Activated CD8-positive, alpha-beta T cell treated with anti-CD3 and anti-CD28 coated beads, Interleukin-2, amount 10 ng/mL, durations not matched to agents 7 days and 5 days (primary cell): ENCODE measurements around the gene VPS37C. TPM values are rescaled to one million over a fixed set of nuclear protein-coding genes. Genes with fewer than 3 reads are reported as not detected.
A peak's percentile ranks its signal among the peaks of the same experiment; 100 is the strongest.
"Not testable (repeated sequence)": the region's sequence is repeated elsewhere in the genome, so short reads cannot be mapped to it uniquely, and the experiment has no call there.

Experiments used
- ATAC-seq: fragments of 150-1000 bp; cut with Tn5 transposase; one replicate; pipeline ENCODE4 v1.10.0; 2021; ENCODE audit warnings: moderate library complexity
- CTCF ChIA-PET: fragments of 350-600 bp; sonication (Branson Sonifier 250); formaldehyde crosslinking; loops from one replicate; lab custom pipeline; 2021; ENCODE audit warnings: antibody characterized with exemption; lab: Charles Lee
- POLR2A ChIA-PET: fragments of 350-600 bp; sonication (Branson Sonifier 250); formaldehyde crosslinking; loops from one replicate; lab custom pipeline; 2021; ENCODE audit warnings: antibody characterized with exemption; lab: Charles Lee
- DNase-seq: peaks from one replicate; pipeline ENCODE4 v3.0.0-alpha.2; 2020
- H3K27ac Mint-ChIP-seq: one replicate; pipeline ENCODE4 v1.8.0; 2021; ENCODE audit warnings: mild to moderate bottlenecking, mixed read lengths
- H3K27me3 Mint-ChIP-seq: one replicate; pipeline ENCODE4 v1.8.0; 2021; ENCODE audit warnings: low read depth, mixed read lengths
- H3K36me3 Mint-ChIP-seq: one replicate; pipeline ENCODE4 v1.8.0; 2021; ENCODE audit warnings: low read depth, mixed read lengths
- H3K4me1 Mint-ChIP-seq: one replicate; pipeline ENCODE4 v1.8.0; 2021; ENCODE audit warnings: low read depth, mixed read lengths
- H3K4me3 Mint-ChIP-seq: one replicate; pipeline ENCODE4 v1.8.0; 2021; ENCODE audit warnings: mild to moderate bottlenecking, mixed read lengths
- H3K9me3 Mint-ChIP-seq: one replicate; pipeline ENCODE4 v1.8.0; 2022; ENCODE audit warnings: mixed read lengths; ENCODE audit not compliant: insufficient read depth
- total RNA-seq, 2 experiments: library from RNA; stranded (reverse); gene quantifications; one replicate each; pipeline ENCODE4 v1.2.3, GENCODE V29; 2021

VPS37C gene
- 1 to 10 TPM; 3.4 to 3.8 TPM for total RNA-seq

- ATAC-seq (peak; percentile 88), DNase-seq (peak; percentile 91)
- Mint-ChIP-seq H3K9me3 (no peaks in the 10 kb centered on the region), H3K36me3 (no peaks in the 10 kb centered on the region), H3K27me3 (no peaks in the 10 kb centered on the region), H3K27ac (peak within 1 kb of the TSS; percentile 93), H3K4me1 (peaks cover 34% of the 10 kb centered on the region), H3K4me3 (peak within 1 kb of the TSS; percentile 83)
- POLR2A ChIA-PET = interaction anchor here (1.0 to 1.9 kb wide), 3 partner anchors 33 to 269 kb away, joined by 3 to 9 read pairs (median 4); partner anchors contain the start of genes CPSF7 and SDHAF2
- CTCF ChIA-PET = interaction anchor here (1.1 to 1.3 kb wide), 2 partner anchors 26 to 175 kb away, joined by 3 to 6 read pairs; no protein-coding TSS in a partner anchor
These were observed at the start of gene VPS37C for GRCh38 chr11:61161190-61162091. TSS of gene VPS37C (minus strand) at chr11:61161426. CDS start at chr11:61138829, 22,597 bp downstream.

DNA sequence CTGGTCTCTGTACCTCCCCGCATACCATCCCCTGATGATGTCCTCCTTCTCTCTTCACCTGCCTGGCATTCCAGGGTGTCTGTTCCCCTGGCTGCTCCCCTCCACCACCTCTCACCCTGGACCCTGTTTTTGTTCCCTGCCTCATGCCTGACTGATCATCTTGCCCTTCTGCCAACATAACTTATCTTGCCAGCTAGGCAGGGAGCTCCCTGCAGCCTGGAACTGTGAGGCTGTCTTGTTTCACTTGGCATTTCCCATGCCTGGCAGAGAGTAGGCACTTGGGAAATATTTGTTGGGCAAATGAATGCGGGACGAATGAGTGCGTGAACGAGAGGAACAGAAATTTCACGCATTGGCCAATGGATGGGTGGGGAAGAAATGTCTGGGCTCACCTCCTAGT, 49.4 kb upstream of the VPS37C start:
- POLR2A ChIA-PET, DNase-seq, H3K27ac Mint-ChIP-seq, H3K4me3 Mint-ChIP-seq, H3K27me3 Mint-ChIP-seq, ATAC-seq, H3K36me3 Mint-ChIP-seq, H3K9me3 Mint-ChIP-seq, H3K4me1 Mint-ChIP-seq, CTCF ChIA-PET: not testable (repeated sequence)

DNA sequence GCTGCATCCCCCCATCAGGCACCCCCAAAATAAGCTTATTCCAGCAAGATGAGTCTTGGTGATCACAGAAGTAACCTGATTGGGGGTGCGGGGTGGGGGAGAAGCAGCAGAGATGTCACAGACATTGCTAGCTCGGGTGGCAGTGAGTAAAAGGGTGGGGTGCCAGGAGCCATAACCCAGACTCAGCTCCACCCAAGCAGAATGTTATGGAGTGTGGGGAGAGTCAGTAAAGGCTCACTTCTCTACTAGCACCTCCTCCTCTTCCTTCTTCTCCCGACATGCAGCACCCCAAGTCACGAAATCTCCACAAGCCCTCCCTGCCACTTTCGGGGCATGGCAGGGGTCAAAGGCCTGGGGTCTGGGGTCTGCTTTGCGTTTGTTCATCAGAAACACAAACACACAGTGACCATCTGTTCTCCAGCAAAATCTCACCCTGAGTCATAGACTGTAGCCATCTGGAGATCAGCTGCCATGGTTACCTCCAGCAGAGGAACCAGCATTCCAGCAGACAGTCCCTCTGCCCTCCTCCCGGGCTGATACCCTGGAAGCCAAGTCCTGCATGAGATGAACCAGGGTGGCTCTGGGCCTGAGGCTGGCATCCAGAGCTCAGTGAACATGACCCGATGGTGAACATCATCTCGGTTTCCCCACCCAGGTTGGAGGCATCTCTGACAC, 46.5 kb upstream of the VPS37C start:
- H3K4me1 Mint-ChIP-seq, H3K27me3 Mint-ChIP-seq, H3K27ac Mint-ChIP-seq, H3K9me3 Mint-ChIP-seq, H3K36me3 Mint-ChIP-seq, CTCF ChIA-PET, H3K4me3 Mint-ChIP-seq, POLR2A ChIA-PET, DNase-seq, ATAC-seq: not testable (repeated sequence)

GRCh38 chr11:61204502-61205059, 43.4 kb upstream of the VPS37C start:
- H3K9me3 Mint-ChIP-seq, H3K4me3 Mint-ChIP-seq, H3K4me1 Mint-ChIP-seq, H3K27ac Mint-ChIP-seq, DNase-seq, H3K27me3 Mint-ChIP-seq, CTCF ChIA-PET, ATAC-seq, POLR2A ChIA-PET, H3K36me3 Mint-ChIP-seq: not testable (repeated sequence)

GRCh38 chr11:61203873-61204272, 42.6 kb upstream of the VPS37C start:
- ATAC-seq, H3K4me3 Mint-ChIP-seq, CTCF ChIA-PET, H3K36me3 Mint-ChIP-seq, POLR2A ChIA-PET, H3K27me3 Mint-ChIP-seq, H3K4me1 Mint-ChIP-seq, DNase-seq, H3K9me3 Mint-ChIP-seq, H3K27ac Mint-ChIP-seq: not testable (repeated sequence)

DNA sequence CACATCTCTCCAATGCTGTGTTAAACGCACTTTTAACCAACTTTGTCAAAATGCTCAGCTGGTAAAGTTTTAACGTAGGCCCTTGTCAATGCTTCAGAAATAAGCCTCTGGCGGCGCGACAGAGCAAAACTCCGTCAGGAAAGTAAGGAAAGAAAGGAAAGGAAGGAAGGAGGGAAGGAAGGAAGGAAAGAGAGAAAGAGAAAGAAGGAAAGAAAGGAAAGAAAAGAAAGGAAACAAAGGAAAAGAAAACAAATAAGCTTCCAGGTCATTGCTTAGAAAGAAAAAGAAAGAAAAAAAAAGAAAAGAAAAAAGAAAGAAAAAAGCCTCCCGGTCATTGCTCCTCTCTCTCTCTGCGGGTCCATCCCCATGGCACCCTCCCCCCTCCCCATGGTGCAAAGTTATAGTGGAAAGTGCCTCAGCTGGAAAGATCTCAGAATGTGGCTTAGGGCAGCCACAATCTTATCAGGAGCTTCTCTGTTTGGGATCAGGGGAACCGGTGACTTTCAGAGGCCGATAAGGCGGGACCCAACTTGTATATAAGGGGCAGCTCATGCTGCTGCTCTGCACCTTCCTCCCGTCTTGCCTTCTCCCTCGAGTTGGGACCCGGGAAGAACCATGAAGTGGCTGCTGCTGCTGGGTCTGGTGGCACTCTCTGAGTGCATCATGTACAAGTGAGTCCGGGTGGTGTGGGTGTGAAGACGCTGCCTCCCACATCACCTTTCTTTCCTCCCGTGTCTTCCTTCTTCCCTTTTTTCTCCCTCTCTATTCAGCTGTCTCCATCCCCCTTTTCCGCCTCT, 41.9 kb upstream of the VPS37C start, which contains the start of gene PGA3:
Gene PGA3, plus strand, starts transcription at position 566 of the 797 bp plus-strand sequence. Its CDS starts 50 bp downstream, at position 616.
- ATAC-seq, H3K27me3 Mint-ChIP-seq, DNase-seq, POLR2A ChIA-PET, H3K27ac Mint-ChIP-seq, H3K4me3 Mint-ChIP-seq, H3K36me3 Mint-ChIP-seq, H3K9me3 Mint-ChIP-seq, H3K4me1 Mint-ChIP-seq, CTCF ChIA-PET: not testable (repeated sequence)

GRCh38 chr11:61201476-61201875, 40.2 kb upstream of the VPS37C start:
- ChIA-PET POLR2A (interaction anchor here (0.8 kb wide), 1 partner anchor 31 kb away, joined by 3 read pairs; no protein-coding TSS in a partner anchor), CTCF (interaction anchor here (1.0 kb wide), 1 partner anchor 14 kb away, joined by 4 read pairs; no protein-coding TSS in a partner anchor)
- ATAC-seq = no peak
- Mint-ChIP-seq H3K36me3 (no peaks in the 10 kb centered on the region), H3K27me3 (peaks cover 9% of the 10 kb centered on the region), H3K4me3 (no peak overlapping the region), H3K9me3 (no peaks in the 10 kb centered on the region), H3K4me1 (no peaks in the 10 kb centered on the region), H3K27ac (no peak overlapping the region)
- DNase-seq = no peak

DNA sequence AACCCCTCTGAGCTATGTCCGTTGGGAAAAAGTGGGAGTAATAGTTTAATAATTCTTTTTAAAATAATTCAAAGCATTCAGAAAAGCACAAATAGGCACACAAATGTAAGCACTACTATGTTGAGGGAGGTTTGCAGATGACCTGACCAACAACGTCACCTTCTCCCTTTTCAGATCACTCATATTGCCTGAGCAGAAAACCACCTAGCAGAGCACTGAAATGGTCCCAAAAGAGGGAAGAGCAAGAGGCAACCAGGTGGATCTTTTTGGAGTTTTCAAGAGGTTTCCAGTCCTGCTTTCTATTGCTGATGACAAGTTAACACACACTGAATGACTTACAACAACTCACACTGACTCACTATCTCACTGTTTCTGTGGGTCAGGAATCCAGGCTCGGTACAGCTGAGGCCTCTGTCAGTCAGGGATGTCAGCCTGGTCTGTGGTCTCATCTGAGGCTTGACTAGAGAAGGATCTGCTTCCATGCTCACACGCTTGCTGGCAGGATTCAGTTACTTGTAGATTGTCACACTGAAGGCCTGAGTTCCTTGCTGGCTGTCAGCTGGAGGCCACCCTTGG, 37.8 kb upstream of the VPS37C start:
- no peak overlapping the region for H3K4me3 Mint-ChIP-seq
- H3K27ac Mint-ChIP-seq = no peak overlapping the region
- DNase-seq (no peak), ATAC-seq (no peak)
- H3K27me3 Mint-ChIP-seq = peaks cover 6% of the 10 kb centered on the region
- no peaks in the 10 kb centered on the region for H3K36me3 Mint-ChIP-seq
- H3K4me1 Mint-ChIP-seq = no peaks in the 10 kb centered on the region
- H3K9me3 Mint-ChIP-seq = no peaks in the 10 kb centered on the region
- ChIA-PET CTCF (no interaction called here), POLR2A (no interaction called here)

DNA sequence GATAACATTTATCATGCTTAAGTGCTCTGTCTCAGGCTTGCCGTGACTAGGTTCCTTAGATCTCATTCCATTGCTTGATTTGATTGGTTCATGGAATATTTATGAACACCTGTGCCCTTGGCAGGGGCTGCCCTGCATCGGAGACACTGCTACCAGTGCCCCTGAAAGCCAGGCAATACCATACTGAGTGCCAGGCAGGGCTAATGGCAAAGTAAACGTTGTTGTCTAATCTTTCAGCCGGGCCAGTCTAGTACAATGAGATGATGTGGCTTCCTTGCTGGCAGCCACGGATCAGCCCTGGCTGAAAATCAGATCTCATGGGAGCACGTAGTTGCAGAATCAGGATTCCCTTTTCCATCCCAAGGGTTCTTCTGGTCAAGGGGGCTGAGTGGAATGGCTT, 37.1 kb upstream of the VPS37C start:
- Mint-ChIP-seq H3K9me3 (no peaks in the 10 kb centered on the region), H3K4me1 (no peaks in the 10 kb centered on the region), H3K4me3 (no peak overlapping the region), H3K36me3 (no peaks in the 10 kb centered on the region), H3K27ac (no peak overlapping the region), H3K27me3 (peaks cover 6% of the 10 kb centered on the region)
- no peak for DNase-seq
- ChIA-PET POLR2A (no interaction called here), CTCF (no interaction called here)
- no peak for ATAC-seq

DNA sequence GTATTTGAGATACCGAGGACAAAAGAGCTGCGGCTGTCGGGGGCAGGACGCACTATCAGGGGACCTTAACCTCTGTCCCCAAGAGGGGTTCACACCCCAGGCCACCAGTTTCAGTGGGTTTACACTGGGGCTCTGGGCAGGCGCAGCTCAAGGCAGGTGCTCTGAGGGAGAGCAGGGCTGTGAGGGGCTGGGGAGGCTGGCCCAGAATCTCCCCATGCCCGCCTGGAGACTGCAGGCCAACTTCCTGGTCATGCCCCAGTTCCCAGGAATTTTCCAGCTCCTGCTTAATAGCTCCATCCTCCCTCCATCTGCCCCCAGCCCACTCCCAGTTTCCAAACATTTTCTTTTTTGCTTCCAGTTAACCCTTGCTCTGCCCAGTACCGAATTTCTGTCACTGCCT, 34.5 kb upstream of the VPS37C start:
- no peak for DNase-seq
- H3K36me3 Mint-ChIP-seq = no peaks in the 10 kb centered on the region
- ATAC-seq = no peak
- POLR2A ChIA-PET = no interaction called here
- no peaks in the 10 kb centered on the region for H3K4me1 Mint-ChIP-seq
- H3K27ac Mint-ChIP-seq = no peak overlapping the region
- no peak overlapping the region for H3K4me3 Mint-ChIP-seq
- H3K9me3 Mint-ChIP-seq = no peaks in the 10 kb centered on the region
- CTCF ChIA-PET = interaction anchor here (1.0 kb wide), 1 partner anchor 8 kb away, joined by 3 read pairs; no protein-coding TSS in a partner anchor
- no peaks in the 10 kb centered on the region for H3K27me3 Mint-ChIP-seq
